ENCODE data around the gene IREB2. TPM values are rescaled to one million over a fixed set of nuclear protein-coding genes. Genes with fewer than 3 reads are reported as not detected.

IREB2 gene
- total RNA-seq, 1 donor from 2014 or later = 69.2 TPM

DNA sequence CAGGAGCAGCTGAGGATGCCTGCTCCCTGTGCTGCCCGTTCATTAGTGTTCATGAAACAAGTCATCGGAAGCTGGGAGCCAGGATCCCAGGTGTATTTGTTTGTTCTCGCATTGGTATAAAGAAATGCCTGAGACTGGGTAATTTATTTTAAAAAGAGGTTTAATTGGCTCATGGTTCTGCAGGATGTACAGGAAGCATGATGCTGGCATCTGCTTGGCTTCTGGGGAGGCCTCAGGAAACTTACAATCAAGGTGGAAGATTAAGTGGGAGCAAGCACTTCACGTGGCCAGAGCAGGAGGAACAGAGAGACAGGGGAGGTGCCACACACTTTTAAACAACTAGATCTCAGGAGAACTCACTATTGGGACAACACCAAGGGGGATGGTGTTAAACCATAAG is 63.8 kb downstream of the IREB2 start:
- H3K9ac ChIP-seq (ENCODE audit: low read length) = no peak overlapping the region
- H3K9me3 Mint-ChIP-seq (ENCODE audit: unreplicated experiment) = peaks cover 2% of the 10 kb centered on the region
- no peak for FAIRE-seq

DNA sequence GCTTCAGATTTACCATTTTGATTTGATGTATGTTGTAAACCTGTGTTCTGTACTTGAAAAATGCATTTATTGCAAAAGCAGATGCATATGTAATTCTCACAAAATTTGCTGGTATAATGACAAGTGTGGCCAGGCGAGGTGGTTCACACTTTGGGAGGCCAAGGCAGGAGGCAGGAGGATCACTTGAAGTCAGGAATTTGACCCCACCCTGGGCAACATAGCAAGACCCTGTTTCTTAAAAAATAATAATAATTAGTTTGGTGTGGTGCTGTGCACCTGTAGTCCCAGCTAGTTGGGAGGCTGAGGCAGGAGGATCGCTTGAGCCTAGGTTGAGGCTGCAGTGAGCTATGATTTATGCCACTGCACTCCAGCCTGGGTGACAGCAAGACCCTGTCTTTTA is 64.6 kb downstream of the IREB2 start:
- H4K20me1 ChIP-seq (ENCODE audit: insufficient read depth, low read length) = no peaks in the 10 kb centered on the region
- Mint-ChIP-seq H3K4me3 (ENCODE audit: unreplicated experiment) (no peak overlapping the region), H3K9me3 (ENCODE audit: unreplicated experiment) (peaks cover 2% of the 10 kb centered on the region), H3K4me1 (ENCODE audit: low read depth, unreplicated experiment) (peaks cover 2% of the 10 kb centered on the region), H3K27me3 (ENCODE audit: low read depth, unreplicated experiment) (no peaks in the 10 kb centered on the region), H3K36me3 (ENCODE audit: low read depth, unreplicated experiment) (peaks cover 17% of the 10 kb centered on the region), H3K27ac (ENCODE audit: unreplicated experiment) (no peak overlapping the region)
- H3K79me2 ChIP-seq (ENCODE audit: insufficient read depth, low read length) = no peaks in the 10 kb centered on the region
- no peaks in the 10 kb centered on the region for H3K9me3 ChIP-seq (ENCODE audit: insufficient read depth, low read depth, low read length)
- no peak overlapping the region for H3K27ac ChIP-seq (ENCODE audit: low read depth, low read length)
- no peak for TF ChIP-seq EZH2 (IDR thresholded peaks at IDR 0.05; ENCODE audit: insufficient read depth, low read length)
- TF ChIP-seq, protein P1, sequence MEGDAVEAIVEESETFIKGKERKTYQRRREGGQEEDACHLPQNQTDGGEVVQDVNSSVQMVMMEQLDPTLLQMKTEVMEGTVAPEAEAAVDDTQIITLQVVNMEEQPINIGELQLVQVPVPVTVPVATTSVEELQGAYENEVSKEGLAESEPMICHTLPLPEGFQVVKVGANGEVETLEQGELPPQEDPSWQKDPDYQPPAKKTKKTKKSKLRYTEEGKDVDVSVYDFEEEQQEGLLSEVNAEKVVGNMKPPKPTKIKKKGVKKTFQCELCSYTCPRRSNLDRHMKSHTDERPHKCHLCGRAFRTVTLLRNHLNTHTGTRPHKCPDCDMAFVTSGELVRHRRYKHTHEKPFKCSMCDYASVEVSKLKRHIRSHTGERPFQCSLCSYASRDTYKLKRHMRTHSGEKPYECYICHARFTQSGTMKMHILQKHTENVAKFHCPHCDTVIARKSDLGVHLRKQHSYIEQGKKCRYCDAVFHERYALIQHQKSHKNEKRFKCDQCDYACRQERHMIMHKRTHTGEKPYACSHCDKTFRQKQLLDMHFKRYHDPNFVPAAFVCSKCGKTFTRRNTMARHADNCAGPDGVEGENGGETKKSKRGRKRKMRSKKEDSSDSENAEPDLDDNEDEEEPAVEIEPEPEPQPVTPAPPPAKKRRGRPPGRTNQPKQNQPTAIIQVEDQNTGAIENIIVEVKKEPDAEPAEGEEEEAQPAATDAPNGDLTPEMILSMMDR (IDR thresholded peaks at IDR 0.05; ENCODE audit: insufficient read depth, low read depth, low read length) = no peak
- H2AFZ ChIP-seq (ENCODE audit: low read depth, low read length) = no peak overlapping the region
- no peak overlapping the region for H3K9ac ChIP-seq (ENCODE audit: low read length)
- H3K36me3 ChIP-seq (ENCODE audit: insufficient read depth, low read length) = peaks cover 17% of the 10 kb centered on the region
- FAIRE-seq (no peak), DNase-seq (ENCODE audit: low read depth) (no peak)
- no peak overlapping the region for H3K4me3 ChIP-seq (ENCODE audit: insufficient read depth, low read depth, low read length)
- H3K4me1 ChIP-seq (ENCODE audit: insufficient read depth, low read length) = no peaks in the 10 kb centered on the region
- H3K27me3 ChIP-seq (ENCODE audit: insufficient read depth, low read length) = no peaks in the 10 kb centered on the region
- no peak overlapping the region for H3K4me2 ChIP-seq (ENCODE audit: low read length)

More for the DNA sequence above, 63.8 kb downstream of the IREB2 start:
- Histone ChIP-seq H4K20me1 (ENCODE audit: insufficient read depth, low read length) (no peaks in the 10 kb centered on the region), H3K27me3 (ENCODE audit: insufficient read depth, low read length) (no peaks in the 10 kb centered on the region), H3K9me3 (ENCODE audit: insufficient read depth, low read depth, low read length) (no peaks in the 10 kb centered on the region), H3K36me3 (ENCODE audit: insufficient read depth, low read length) (peaks cover 25% of the 10 kb centered on the region), H3K79me2 (ENCODE audit: insufficient read depth, low read length) (no peaks in the 10 kb centered on the region), H2AFZ (ENCODE audit: low read depth, low read length) (no peak overlapping the region), H3K4me2 (ENCODE audit: low read length) (no peak overlapping the region), H3K27ac (ENCODE audit: low read depth, low read length) (no peak overlapping the region), H3K4me3 (ENCODE audit: insufficient read depth, low read depth, low read length) (no peak overlapping the region), H3K4me1 (ENCODE audit: insufficient read depth, low read length) (no peaks in the 10 kb centered on the region)
- Mint-ChIP-seq H3K27me3 (ENCODE audit: low read depth, unreplicated experiment) (no peaks in the 10 kb centered on the region), H3K36me3 (ENCODE audit: low read depth, unreplicated experiment) (peaks cover 17% of the 10 kb centered on the region), H3K4me1 (ENCODE audit: low read depth, unreplicated experiment) (no peaks in the 10 kb centered on the region), H3K4me3 (ENCODE audit: unreplicated experiment) (no peak overlapping the region), H3K27ac (ENCODE audit: unreplicated experiment) (no peak overlapping the region)
- DNase-seq (ENCODE audit: low read depth) = no peak
- TF ChIP-seq EZH2 (IDR thresholded peaks at IDR 0.05; ENCODE audit: insufficient read depth, low read length) = no peak
- TF ChIP-seq, protein P1 (IDR thresholded peaks at IDR 0.05; ENCODE audit: insufficient read depth, low read depth, low read length) = no peak

DNA sequence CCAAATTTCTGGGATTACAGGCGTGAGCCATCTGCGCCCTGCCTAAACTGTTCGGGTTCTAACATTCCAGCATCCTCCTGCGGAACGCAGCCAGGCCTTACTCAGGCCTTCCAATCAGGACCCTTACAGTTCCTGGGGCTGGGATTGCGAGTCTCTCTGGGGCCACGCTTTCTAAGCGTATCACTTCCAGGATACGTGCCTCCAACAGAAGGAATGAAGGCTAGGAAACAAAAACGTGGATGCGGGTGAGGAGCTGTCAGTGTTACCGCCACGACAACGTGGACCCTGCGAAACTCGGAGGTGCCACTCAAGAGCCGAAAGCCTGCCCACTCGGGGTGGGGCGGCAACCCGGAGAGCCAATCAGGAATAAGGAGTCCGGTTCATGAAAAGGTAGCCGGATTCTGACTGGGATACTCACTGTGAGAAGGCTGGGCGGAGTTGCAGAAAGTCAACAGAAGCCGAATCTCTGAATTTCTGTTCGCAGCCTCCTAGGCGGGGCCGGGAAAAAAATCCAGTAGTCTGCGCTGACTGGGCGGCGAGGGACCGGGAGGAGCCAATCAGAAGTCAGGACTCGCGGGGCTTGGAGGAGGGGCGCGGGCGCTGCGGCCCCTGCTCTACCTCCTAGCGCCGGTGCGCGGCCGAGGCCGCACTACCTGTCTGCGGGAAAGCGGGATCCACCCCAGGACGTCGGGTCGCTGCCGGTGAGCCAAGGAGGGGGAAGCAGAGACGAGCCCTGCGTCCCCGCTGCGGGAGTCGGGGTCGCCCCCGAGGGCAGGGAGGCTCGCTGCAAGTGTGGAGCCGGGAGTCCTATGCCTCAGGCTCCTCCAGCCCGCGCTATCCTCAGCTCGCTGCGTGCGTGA is 69.2 kb downstream of the IREB2 start, which contains the start of gene HYKK:
TSS of gene HYKK (plus strand) at position 607 of the 860 bp plus-strand sequence. CDS start 5,512 bp downstream, outside the sequence.
- Histone ChIP-seq H3K9me3 (ENCODE audit: insufficient read depth, low read depth, low read length) (no peaks in the 10 kb centered on the region), H3K4me1 (ENCODE audit: insufficient read depth, low read length) (peaks cover 4% of the 10 kb centered on the region), H3K27ac (ENCODE audit: low read depth, low read length) (peak within 1 kb of the TSS; percentile 57), H3K9ac (ENCODE audit: low read length) (peak within 1 kb of the TSS; percentile 81), H3K4me2 (ENCODE audit: low read length) (peak within 1 kb of the TSS; percentile 99), H2AFZ (ENCODE audit: low read depth, low read length) (peak within 1 kb of the TSS; percentile 97), H3K36me3 (ENCODE audit: insufficient read depth, low read length) (no peaks in the 10 kb centered on the region), H3K27me3 (ENCODE audit: insufficient read depth, low read length) (no peaks in the 10 kb centered on the region), H3K79me2 (ENCODE audit: insufficient read depth, low read length) (no peaks in the 10 kb centered on the region), H4K20me1 (ENCODE audit: insufficient read depth, low read length) (no peaks in the 10 kb centered on the region), H3K4me3 (ENCODE audit: insufficient read depth, low read depth, low read length) (peak within 1 kb of the TSS; percentile 80)
- FAIRE-seq (peak; percentile 60), DNase-seq (ENCODE audit: low read depth) (peak; percentile 95)
- no peaks in the 10 kb centered on the region for H3K36me3 Mint-ChIP-seq (ENCODE audit: low read depth, unreplicated experiment)
- peaks cover 5% of the 10 kb centered on the region for H3K4me1 Mint-ChIP-seq (ENCODE audit: low read depth, unreplicated experiment)
- peak within 1 kb of the TSS; percentile 88 for H3K4me3 Mint-ChIP-seq (ENCODE audit: unreplicated experiment)
- H3K27me3 Mint-ChIP-seq (ENCODE audit: low read depth, unreplicated experiment) = peaks cover 7% of the 10 kb centered on the region
- TF ChIP-seq, protein P1 (IDR thresholded peaks at IDR 0.05; ENCODE audit: insufficient read depth, low read depth, low read length) = no peak
- TF ChIP-seq EZH2 (IDR thresholded peaks at IDR 0.05; ENCODE audit: insufficient read depth, low read length) = no peak
- H3K9me3 Mint-ChIP-seq (ENCODE audit: unreplicated experiment) = no peaks in the 10 kb centered on the region
- H3K27ac Mint-ChIP-seq (ENCODE audit: unreplicated experiment) = peak within 1 kb of the TSS; percentile 77

All from astrocyte (in vitro differentiated cells and primary cell).